ENCODE measurements around the gene ENDOD1.

Gene ENDOD1

DNA sequence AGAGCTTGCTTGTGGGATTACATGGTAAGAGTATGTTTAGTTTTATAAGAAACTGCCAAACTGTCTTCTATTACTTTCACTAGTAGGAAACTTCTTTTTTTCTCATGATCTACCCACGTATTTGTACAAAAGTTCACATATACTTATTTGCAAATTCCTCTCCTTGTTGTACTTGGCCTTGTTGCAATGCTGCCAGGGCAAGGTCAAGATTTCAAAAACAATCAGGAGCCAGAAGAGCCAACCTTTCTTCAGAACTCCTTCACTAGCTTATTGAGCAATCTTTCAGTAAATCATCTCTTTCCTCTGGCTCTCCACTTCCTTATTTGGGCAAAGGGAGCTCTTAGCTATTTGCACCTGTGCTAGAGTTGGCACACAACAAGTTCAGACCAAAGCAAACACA, 13.2 kb upstream of the ENDOD1 start:
- TF ChIP-seq, protein P1, sequence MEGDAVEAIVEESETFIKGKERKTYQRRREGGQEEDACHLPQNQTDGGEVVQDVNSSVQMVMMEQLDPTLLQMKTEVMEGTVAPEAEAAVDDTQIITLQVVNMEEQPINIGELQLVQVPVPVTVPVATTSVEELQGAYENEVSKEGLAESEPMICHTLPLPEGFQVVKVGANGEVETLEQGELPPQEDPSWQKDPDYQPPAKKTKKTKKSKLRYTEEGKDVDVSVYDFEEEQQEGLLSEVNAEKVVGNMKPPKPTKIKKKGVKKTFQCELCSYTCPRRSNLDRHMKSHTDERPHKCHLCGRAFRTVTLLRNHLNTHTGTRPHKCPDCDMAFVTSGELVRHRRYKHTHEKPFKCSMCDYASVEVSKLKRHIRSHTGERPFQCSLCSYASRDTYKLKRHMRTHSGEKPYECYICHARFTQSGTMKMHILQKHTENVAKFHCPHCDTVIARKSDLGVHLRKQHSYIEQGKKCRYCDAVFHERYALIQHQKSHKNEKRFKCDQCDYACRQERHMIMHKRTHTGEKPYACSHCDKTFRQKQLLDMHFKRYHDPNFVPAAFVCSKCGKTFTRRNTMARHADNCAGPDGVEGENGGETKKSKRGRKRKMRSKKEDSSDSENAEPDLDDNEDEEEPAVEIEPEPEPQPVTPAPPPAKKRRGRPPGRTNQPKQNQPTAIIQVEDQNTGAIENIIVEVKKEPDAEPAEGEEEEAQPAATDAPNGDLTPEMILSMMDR (conservative IDR thresholded peaks at IDR 0.05; ENCODE audit: low read depth, low read length) = no peak
- H3K4me3 ChIP-seq (ENCODE audit: low read length) = no peak overlapping the region
- no peak for DNase-seq (ENCODE audit: low read depth)

DNA sequence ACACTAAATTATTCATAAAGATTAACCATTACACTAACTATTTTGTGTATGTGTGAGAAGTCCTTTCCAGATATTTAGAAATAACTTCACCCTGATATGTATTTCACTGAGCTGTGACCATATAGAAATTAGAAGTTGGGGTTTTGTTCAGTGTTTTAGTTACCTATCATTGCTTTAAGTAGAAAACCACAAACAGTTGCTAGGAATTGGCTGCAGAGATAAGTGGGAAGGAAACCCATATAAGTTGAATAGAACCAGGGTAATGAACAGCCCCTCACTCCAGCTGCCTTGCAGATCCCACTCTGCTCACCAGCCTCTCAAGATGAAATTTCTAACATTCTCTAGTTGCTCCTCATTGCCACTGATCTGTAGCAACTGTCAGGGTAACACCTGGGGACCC, 12.7 kb upstream of the ENDOD1 start:
- no peak overlapping the region for H3K4me3 ChIP-seq (ENCODE audit: low read length)
- TF ChIP-seq, protein P1 (conservative IDR thresholded peaks at IDR 0.05; ENCODE audit: low read depth, low read length) = no peak
- no peak for DNase-seq (ENCODE audit: low read depth)

DNA sequence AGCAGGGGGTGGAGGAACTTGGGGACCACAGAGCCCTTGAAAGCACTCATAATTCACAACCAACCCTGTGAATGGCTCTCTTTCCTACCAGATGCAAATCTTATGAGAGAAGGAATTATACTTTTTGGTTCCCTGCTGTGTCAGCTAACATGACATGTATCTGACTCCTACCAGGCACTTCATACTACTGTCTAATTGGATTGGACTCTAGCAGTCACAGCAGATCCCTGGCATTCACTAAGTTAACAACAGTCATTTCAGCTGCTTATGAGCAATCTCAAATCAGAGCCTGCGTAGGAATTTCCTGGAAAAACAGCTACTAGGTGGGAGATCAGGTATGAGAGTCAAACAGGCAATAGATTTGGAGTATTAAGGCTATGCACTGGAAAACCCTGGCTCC, 11.1 kb upstream of the ENDOD1 start:
- H3K4me3 ChIP-seq (ENCODE audit: low read length) = no peak overlapping the region
- DNase-seq (ENCODE audit: low read depth) = no peak
- TF ChIP-seq, protein P1 (conservative IDR thresholded peaks at IDR 0.05; ENCODE audit: low read depth, low read length) = no peak

DNA sequence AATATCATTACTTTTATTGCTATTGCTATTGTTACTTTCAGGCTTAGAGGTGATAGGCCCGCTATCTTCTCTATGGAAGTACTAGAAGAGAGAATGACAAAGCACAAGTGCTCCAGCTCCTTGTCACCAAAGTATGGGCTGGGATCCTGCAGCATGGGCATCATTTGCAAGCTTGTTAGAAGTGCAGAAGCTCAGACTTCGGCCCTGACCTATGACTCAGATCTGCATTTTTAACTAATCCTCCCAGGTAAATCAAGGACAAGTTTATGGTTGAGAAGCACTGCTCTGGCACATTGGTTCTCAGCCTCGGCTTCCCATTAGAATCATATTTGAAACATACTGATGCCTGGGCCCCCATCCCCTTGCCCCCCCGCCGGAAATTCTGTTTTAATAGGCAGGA, 8.6 kb upstream of the ENDOD1 start:
- TF ChIP-seq, protein P1 (conservative IDR thresholded peaks at IDR 0.05; ENCODE audit: low read depth, low read length) = no peak
- DNase-seq (ENCODE audit: low read depth) = no peak

DNA sequence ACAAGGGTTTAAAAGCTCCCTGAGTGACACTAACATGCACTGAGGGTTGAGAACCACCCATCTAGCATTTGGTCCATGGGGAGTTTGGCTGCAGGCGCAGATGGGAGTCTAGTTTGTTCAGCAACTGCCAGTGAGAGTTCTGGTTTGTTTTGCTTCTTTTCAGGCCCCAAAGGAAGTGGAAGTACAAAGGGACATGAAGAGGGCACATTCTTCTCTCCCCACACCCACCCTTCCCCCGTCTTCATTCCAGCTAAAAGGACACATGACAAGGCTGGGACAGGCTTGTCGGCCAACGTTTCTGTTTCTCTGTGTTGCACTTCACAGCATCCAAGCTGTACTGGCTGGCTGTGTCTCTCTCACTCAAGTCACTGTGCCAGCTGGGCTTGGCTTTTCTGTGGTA, 8.2 kb upstream of the ENDOD1 start:
- no peak overlapping the region for H3K4me3 ChIP-seq (ENCODE audit: low read length)
- TF ChIP-seq, protein P1 (conservative IDR thresholded peaks at IDR 0.05; ENCODE audit: low read depth, low read length) = no peak
- DNase-seq (ENCODE audit: low read depth) = no peak

More for the DNA sequence above, 8.6 kb upstream of the ENDOD1 start:
- no peak overlapping the region for H3K4me3 ChIP-seq (ENCODE audit: low read length)

DNA sequence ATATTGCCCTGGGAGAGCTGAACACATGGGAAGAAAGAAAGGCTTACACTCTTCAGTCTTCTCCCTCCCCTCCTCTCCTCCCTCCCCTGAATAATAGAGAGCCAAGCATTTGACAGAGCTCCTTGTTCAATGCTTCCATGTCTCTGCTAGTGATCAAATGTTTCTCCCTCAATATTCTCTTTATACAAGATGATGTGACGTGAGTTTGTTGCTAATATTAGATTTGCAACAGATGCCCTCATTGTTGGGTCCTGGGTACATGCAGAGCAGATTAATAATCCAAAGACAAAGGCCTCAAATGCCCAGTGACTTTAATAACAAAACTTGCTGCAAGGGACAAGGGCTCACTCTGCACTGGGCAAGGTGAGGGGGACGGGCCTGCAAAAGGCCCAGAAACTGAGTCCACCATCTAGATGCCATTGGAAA, 7.1 kb upstream of the ENDOD1 start:
- no peak overlapping the region for H3K4me3 ChIP-seq (ENCODE audit: low read length)
- TF ChIP-seq, protein P1 (conservative IDR thresholded peaks at IDR 0.05; ENCODE audit: low read depth, low read length) = no peak

DNA sequence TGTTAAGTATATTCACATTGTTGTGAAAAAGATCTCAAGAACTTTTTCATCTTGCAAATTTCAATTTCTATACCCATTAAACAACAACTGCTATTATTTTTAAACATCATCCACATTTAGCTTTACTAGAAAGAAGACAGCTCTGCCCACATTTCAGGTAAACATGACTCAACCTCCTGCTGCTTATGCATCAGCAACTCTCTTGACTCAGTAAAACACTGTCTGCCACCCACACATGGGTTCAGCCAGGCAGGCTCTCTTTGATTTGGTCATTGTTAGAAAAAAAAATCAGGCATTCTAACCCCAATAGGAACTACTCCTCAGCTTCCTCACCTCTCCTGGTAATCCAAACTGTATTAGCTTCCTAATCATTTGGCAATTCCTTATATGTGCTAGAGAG, 5.1 kb upstream of the ENDOD1 start:
- no peak for DNase-seq (ENCODE audit: low read depth)
- H3K4me3 ChIP-seq (ENCODE audit: low read length) = no peak overlapping the region
- TF ChIP-seq, protein P1 (conservative IDR thresholded peaks at IDR 0.05; ENCODE audit: low read depth, low read length) = no peak

More for the DNA sequence above, 7.1 kb upstream of the ENDOD1 start:
- DNase-seq (ENCODE audit: low read depth) = no peak

Measured in retinal pigment epithelial cell (primary cell).